ENCODE measurements around the gene RMI2. TPM values are rescaled to one million over a fixed set of nuclear protein-coding genes. Genes with fewer than 3 reads are reported as not detected.
"Not testable (repeated sequence)": the region's sequence is repeated elsewhere in the genome, so short reads cannot be mapped to it uniquely, and the experiment has no call there.

Gene RMI2
- total RNA-seq, 1 donor from 2014 or later, result 12.5 TPM

- DNase-seq, result peak; percentile 77
These were observed 11.5 kb downstream of the RMI2 start for GRCh38 chr16:11356573-11357331.

GRCh38 chr16:11358531-11358930 is 13.3 kb downstream of the RMI2 start:
- no peak for DNase-seq

- peak; percentile 71 for DNase-seq
These were observed 14.1 kb downstream of the RMI2 start for GRCh38 chr16:11359370-11359769.

- DNase-seq, result peak; percentile 76
These were observed 15.5 kb downstream of the RMI2 start for GRCh38 chr16:11360641-11361373.

- no peak for DNase-seq
These were observed 16.6 kb downstream of the RMI2 start for GRCh38 chr16:11361701-11362451.

GRCh38 chr16:11363927-11364258 is 18.6 kb downstream of the RMI2 start:
- no peak for DNase-seq

- no peak for DNase-seq
These were observed 22.2 kb downstream of the RMI2 start for GRCh38 chr16:11367483-11367906.

- DNase-seq, result no peak
These were observed 25.0 kb downstream of the RMI2 start for GRCh38 chr16:11370084-11370931.

GRCh38 chr16:11370932-11371279 is 25.6 kb downstream of the RMI2 start:
- DNase-seq, result not testable (repeated sequence)

- DNase-seq, result no peak
These were observed 27.0 kb downstream of the RMI2 start for GRCh38 chr16:11372073-11372828.

GRCh38 chr16:11372829-11373306 is 27.6 kb downstream of the RMI2 start:
- no peak for DNase-seq

GRCh38 chr16:11374255-11374654 is 29.0 kb downstream of the RMI2 start:
- peak; percentile 55 for DNase-seq

GRCh38 chr16:11377154-11377553 is 31.9 kb downstream of the RMI2 start:
- no peak for DNase-seq

GRCh38 chr16:11378951-11379350 is 33.7 kb downstream of the RMI2 start:
- not testable (repeated sequence) for DNase-seq

- DNase-seq, result no peak
These were observed 34.2 kb downstream of the RMI2 start for GRCh38 chr16:11379420-11379819.

- DNase-seq, result no peak
These were observed 35.6 kb downstream of the RMI2 start for GRCh38 chr16:11380836-11381235.

GRCh38 chr16:11383481-11384183 is 38.4 kb downstream of the RMI2 start:
- DNase-seq, result no peak

- DNase-seq, result no peak
These were observed 39.1 kb downstream of the RMI2 start for GRCh38 chr16:11384184-11384955.

- no peak for DNase-seq
These were observed 39.8 kb downstream of the RMI2 start for GRCh38 chr16:11384956-11385586.
